ENCODE measurements around the gene CDK11B. TPM values are rescaled to one million over a fixed set of nuclear protein-coding genes. Genes with fewer than 3 reads are reported as not detected.

The CDK11B gene
- total RNA-seq, 1 donor from 2014 or later = 29.7 TPM

DNA sequence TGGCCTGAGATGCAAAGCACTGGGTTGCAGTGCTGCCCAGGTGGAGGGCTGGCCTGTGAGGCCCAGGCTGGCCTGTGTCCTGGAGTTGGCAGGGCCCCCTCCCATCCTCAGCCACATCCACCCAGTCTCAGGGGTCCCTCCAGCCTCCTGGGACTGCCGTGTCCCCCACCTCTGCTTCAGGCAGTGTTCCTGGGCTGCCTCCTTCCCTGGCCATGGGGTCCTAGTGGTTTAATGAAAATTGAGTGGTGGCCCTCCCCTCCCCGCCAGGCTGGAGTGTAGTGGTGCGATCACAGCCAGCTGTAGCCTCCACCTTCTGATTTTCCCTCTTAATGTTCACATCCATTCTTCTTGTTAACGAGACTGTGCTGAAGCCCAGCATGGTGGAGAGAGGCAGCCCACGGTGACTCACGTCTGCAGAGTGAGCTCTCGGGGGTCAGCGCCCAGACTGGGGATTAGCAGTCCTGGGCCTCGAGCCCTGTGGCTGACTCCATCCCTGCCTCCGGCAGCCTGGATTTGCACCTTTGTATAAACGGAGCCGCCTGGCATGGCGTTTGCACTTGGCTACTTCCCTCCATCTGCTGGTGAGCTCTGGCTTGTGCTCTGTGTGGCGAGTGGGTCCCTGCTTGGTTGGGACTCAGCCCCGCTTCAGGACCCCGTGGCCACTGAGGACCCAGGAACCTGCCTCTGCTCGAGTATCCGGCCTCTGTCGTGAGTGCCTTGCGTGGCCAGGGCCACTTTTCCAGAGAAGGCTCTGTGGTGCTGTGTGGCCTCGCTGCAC lies 36.6 kb downstream of the CDK11B start:
- H3K4me3 Mint-ChIP-seq (ENCODE audit: unreplicated experiment) = no peak overlapping the region
- no peak for DNase-seq (ENCODE audit: extremely low spot score, unreplicated experiment)
- TF ChIP-seq CTCF (IDR thresholded peaks at IDR 0.05) = no peak
- H3K36me3 Mint-ChIP-seq (ENCODE audit: unreplicated experiment) = peaks cover 3% of the 10 kb centered on the region
- H3K4me1 Mint-ChIP-seq (ENCODE audit: unreplicated experiment) = peaks cover 7% of the 10 kb centered on the region
- no peaks in the 10 kb centered on the region for H3K27me3 Mint-ChIP-seq (ENCODE audit: unreplicated experiment)
- H3K9me3 Mint-ChIP-seq (ENCODE audit: unreplicated experiment) = no peaks in the 10 kb centered on the region
- no peak overlapping the region for H3K27ac Mint-ChIP-seq (ENCODE audit: unreplicated experiment)

- H3K36me3 Mint-ChIP-seq (ENCODE audit: unreplicated experiment) = peaks cover 3% of the 10 kb centered on the region
- peaks cover 13% of the 10 kb centered on the region for H3K4me1 Mint-ChIP-seq (ENCODE audit: unreplicated experiment)
- H3K4me3 Mint-ChIP-seq (ENCODE audit: unreplicated experiment) = no peak overlapping the region
- no peak for TF ChIP-seq CTCF (IDR thresholded peaks at IDR 0.05)
- no peak for DNase-seq (ENCODE audit: extremely low spot score, unreplicated experiment)
- H3K9me3 Mint-ChIP-seq (ENCODE audit: unreplicated experiment) = no peaks in the 10 kb centered on the region
- no peaks in the 10 kb centered on the region for H3K27me3 Mint-ChIP-seq (ENCODE audit: unreplicated experiment)
- H3K27ac Mint-ChIP-seq (ENCODE audit: unreplicated experiment) = no peak overlapping the region
Measured at GRCh38 chr1:1621173-1622009, 37.4 kb downstream of the CDK11B start.

GRCh38 chr1:1620433-1621139 lies 38.2 kb downstream of the CDK11B start:
- Mint-ChIP-seq H3K9me3 (ENCODE audit: unreplicated experiment) (no peaks in the 10 kb centered on the region), H3K27me3 (ENCODE audit: unreplicated experiment) (no peaks in the 10 kb centered on the region)
- TF ChIP-seq CTCF (IDR thresholded peaks at IDR 0.05) = no peak

DNA sequence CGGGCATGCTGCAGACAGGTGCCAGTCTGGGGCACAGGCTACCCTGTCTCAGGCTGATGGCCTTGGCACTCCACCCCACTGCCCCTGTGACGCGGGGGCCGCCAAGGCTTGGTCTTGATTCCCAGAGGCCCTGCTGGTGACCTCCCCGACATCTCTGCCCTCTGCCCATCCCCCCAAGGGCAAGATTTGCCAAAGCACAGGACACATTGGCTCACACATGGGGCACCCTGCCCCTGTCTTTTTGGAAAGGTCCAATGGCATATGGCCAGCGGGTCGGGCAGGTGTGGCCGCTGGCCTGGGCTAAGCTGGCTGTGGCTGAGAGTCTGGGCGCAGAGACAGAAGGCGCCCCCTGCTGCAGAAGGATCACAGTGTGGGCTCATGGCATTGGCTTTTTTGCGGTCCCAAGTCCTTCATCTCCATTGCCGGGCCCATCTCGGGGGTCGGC lies 38.9 kb downstream of the CDK11B start:
- Mint-ChIP-seq H3K27ac (ENCODE audit: unreplicated experiment) (no peak overlapping the region), H3K9me3 (ENCODE audit: unreplicated experiment) (no peaks in the 10 kb centered on the region), H3K4me3 (ENCODE audit: unreplicated experiment) (no peak overlapping the region), H3K36me3 (ENCODE audit: unreplicated experiment) (peaks cover 3% of the 10 kb centered on the region), H3K27me3 (ENCODE audit: unreplicated experiment) (no peaks in the 10 kb centered on the region), H3K4me1 (ENCODE audit: unreplicated experiment) (peaks cover 15% of the 10 kb centered on the region)
- TF ChIP-seq CTCF (IDR thresholded peaks at IDR 0.05) = no peak
- DNase-seq (ENCODE audit: extremely low spot score, unreplicated experiment) = no peak

More at GRCh38 chr1:1620433-1621139, 38.2 kb downstream of the CDK11B start:
- H3K4me1 Mint-ChIP-seq (ENCODE audit: unreplicated experiment) = peaks cover 13% of the 10 kb centered on the region
- H3K36me3 Mint-ChIP-seq (ENCODE audit: unreplicated experiment) = peaks cover 3% of the 10 kb centered on the region
- no peak for DNase-seq (ENCODE audit: extremely low spot score, unreplicated experiment)
- no peak overlapping the region for H3K4me3 Mint-ChIP-seq (ENCODE audit: unreplicated experiment)
- H3K27ac Mint-ChIP-seq (ENCODE audit: unreplicated experiment) = no peak overlapping the region

Measured in osteocyte (in vitro differentiated cells).